Lower leg skin (tissue), 3 donors: ENCODE measurements around the gene MAGI2.

Experiments
- CTCF ChIP-seq, 3 donors: fragments of 450-650 bp; IDR thresholded peaks; one replicate each; pipeline ENCODE4 v1.5.1; 2016; ENCODE audit warnings: antibody characterized with exemption in 3 of 3, mild to moderate bottlenecking in 3 of 3, moderate library complexity in 2 of 3
- POLR2A ChIP-seq, 2 donors: fragments of 450-650 bp; IDR thresholded peaks; one replicate each; pipeline ENCODE4 v1.6.1; 2016 to 2017; ENCODE audit warnings: antibody characterized with exemption in 2 of 2, mild to moderate bottlenecking in 1 of 2, moderate library complexity in 1 of 2

- no peak for TF ChIP-seq CTCF (IDR thresholded peaks at IDR 0.05)
- TF ChIP-seq POLR2A (IDR thresholded peaks at IDR 0.05), result no peak
Measured at GRCh38 chr7:78673272-78673671, 780.2 kb downstream of the MAGI2 start.
